Measurements from ENCODE around the gene PHF5A. TPM values are rescaled to one million over a fixed set of nuclear protein-coding genes. Genes with fewer than 3 reads are reported as not detected.

PHF5A gene, protein sequence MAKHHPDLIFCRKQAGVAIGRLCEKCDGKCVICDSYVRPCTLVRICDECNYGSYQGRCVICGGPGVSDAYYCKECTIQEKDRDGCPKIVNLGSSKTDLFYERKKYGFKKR
- total RNA-seq, result 45.9 and 64.8 TPM in 2 replicates

GRCh38 chr22:41468381-41469217 lies at the start of gene PHF5A, which contains the start of gene ACO2:
Gene PHF5A, minus strand, starts transcription at chr22:41468692. Its CDS starts 39 bp downstream, at chr22:41468653.
Gene ACO2, plus strand, starts transcription at chr22:41469117. Its CDS starts 30 bp downstream, at chr22:41469147.

DNA sequence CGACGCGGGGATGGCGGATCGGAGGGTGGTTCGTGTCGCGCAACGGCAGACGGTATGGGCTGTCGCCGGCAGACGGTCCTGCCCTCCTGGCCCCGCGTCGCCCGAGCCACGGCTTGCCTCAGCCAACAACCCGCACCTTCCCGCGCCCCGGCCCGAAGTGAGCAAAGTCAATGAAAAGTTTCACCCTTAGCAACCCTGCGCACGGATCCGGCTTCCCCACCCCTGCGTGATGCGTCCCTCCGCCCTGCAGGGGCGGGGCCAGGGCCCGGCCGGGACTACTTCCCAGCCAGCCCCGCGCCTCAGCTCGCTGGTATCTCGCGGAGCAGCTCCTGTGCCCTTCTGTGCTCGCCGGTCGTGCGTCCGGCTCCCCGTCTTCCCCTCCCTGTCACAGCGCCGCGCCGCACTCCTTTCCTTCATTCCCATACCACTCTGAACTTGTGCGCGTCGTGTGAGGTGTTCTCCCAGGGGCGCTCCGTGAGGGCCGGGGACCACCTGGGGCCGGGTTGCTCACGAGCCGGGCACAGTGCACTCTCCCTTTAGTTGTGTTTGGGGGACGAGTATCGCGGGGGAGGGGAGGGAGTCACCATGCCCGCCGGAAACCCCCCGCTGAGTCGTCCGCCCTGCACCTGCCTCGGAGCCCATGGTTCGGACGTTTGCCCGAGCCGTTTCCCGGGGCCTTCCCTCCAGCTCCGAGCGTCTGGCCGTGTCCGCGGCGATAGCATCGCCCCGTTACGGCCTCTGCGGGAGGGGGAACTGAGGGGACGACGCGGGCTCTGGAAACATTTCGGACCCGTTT lies 21.7 kb downstream of the PHF5A start, which contains the start of gene TOB2:
TSS of gene TOB2 (minus strand) at position 163 of the 796 bp plus-strand sequence. CDS start 9,456 bp downstream, outside the sequence.

Other genes with a start within 250 kb of the PHF5A start
- gene CHADL, start 227.8 kb downstream of the PHF5A start, total RNA-seq, result 0.26 and 0.80 TPM in 2 replicates
- gene RANGAP1, start 182.5 kb downstream of the PHF5A start, total RNA-seq, result 36.5 and 94.5 TPM in 2 replicates
- 35.5 and 44.1 TPM in 2 replicates for gene ZC3H7B, start 167.2 kb downstream of the PHF5A start, total RNA-seq
- 5.3 and 7.1 TPM in 2 replicates for gene TEF, start 86.8 kb downstream of the PHF5A start, total RNA-seq
- 24.3 and 45.7 TPM in 2 replicates for gene TOB2, start 21.9 kb downstream of the PHF5A start, total RNA-seq
- 62.6 and 84.4 TPM in 2 replicates for gene ACO2, start 425 bp upstream of the PHF5A start, total RNA-seq
- 9.8 and 32.2 TPM in 2 replicates for gene POLR3H, start 75.8 kb upstream of the PHF5A start, total RNA-seq
- gene CSDC2, start 92.3 kb upstream of the PHF5A start, total RNA-seq, result 8.1 and 73.0 TPM in 2 replicates
- gene PMM1, start 121.1 kb upstream of the PHF5A start, total RNA-seq, result 49.0 and 58.1 TPM in 2 replicates
- 20.7 and 30.8 TPM in 2 replicates for gene DESI1, start 152.4 kb upstream of the PHF5A start, total RNA-seq
- 246 and 336 TPM in 2 replicates for gene XRCC6, start 152.6 kb upstream of the PHF5A start, total RNA-seq
- gene SNU13, start 220.2 kb upstream of the PHF5A start, total RNA-seq, result 130 and 136 TPM in 2 replicates
- 4.5 TPM in 1 of 2 replicates, not detected in the other for gene MEI1, start 230.8 kb upstream of the PHF5A start, total RNA-seq